K562 (cell line): ENCODE measurements around the gene ENTPD5. TPM values are rescaled to one million over a fixed set of nuclear protein-coding genes. Genes with fewer than 3 reads are reported as not detected.

Experiments used
- ATF1 ChIP-seq, 2 experiments: fragments of 450-650 bp in 1 of 2; IDR thresholded peaks; 2 replicates each; pipeline ENCODE4 v1.6.1; 2016; ENCODE audit warnings: missing compliant biosample characterization in 1 of 2, missing genetic modification characterization in 1 of 2
- ATF6 ChIP-seq: sonication (generic); formaldehyde crosslinking; IDR thresholded peaks from 2 replicates; pipeline ENCODE4 v1.4.0; 2020; ENCODE audit warnings: mild to moderate bottlenecking, missing genetic modification reagents
- BMI1 ChIP-seq: fragments of 150-350 bp; IDR thresholded peaks from 2 replicates; pipeline ENCODE4 v1.6.1; 2014; ENCODE audit warnings: low read length
- C11orf30 ChIP-seq: fragments of 450-650 bp; IDR thresholded peaks from 2 replicates; pipeline ENCODE4 v1.6.1; 2016; ENCODE audit warnings: low read depth, mild to moderate bottlenecking
- CEBPB ChIP-seq: fragments of 450-650 bp; IDR thresholded peaks from 2 replicates; pipeline ENCODE4 v1.6.1; 2016; ENCODE audit warnings: missing genetic modification characterization, missing compliant biosample characterization
- FOXA3 ChIP-seq, 2 experiments: fragments of 450-650 bp in 1 of 2; sonication (generic) in 1 of 2; formaldehyde crosslinking; IDR thresholded peaks in 1 of 2; conservative IDR thresholded peaks in 1 of 2; 2 replicates each; pipeline versions ENCODE4 v1.4.0 to v1.8.0; 2020 to 2022; ENCODE audit warnings: mild to moderate bottlenecking in 2 of 2, missing genetic modification reagents in 1 of 2
- HDAC2 ChIP-seq: fragments of 450-650 bp; IDR thresholded peaks from 2 replicates; pipeline ENCODE4 v1.6.1; 2016; ENCODE audit warnings: mild to moderate bottlenecking
- HLTF ChIP-seq: fragments of 450-650 bp; IDR thresholded peaks from 2 replicates; pipeline ENCODE4 v1.6.1; 2016
- HMG20A ChIP-seq: fragments of 450-650 bp; formaldehyde crosslinking; conservative IDR thresholded peaks from 2 replicates; pipeline ENCODE4 v1.4.0; 2020; ENCODE audit warnings: mild to moderate bottlenecking, mixed read lengths
- KLF1 ChIP-seq: fragments of 450-650 bp; IDR thresholded peaks from 2 replicates; pipeline ENCODE4 v1.6.1; 2016; ENCODE audit warnings: missing genetic modification characterization, missing compliant biosample characterization
- MITF ChIP-seq: IDR thresholded peaks from 2 replicates; pipeline ENCODE4 v1.6.1; 2014; ENCODE audit warnings: antibody characterized with exemption
- MLX ChIP-seq, 2 experiments: fragments of 450-650 bp in 1 of 2; sonication (generic) in 1 of 2; formaldehyde crosslinking; conservative IDR thresholded peaks; 2 replicates each; pipeline versions ENCODE4 v1.4.0 to v1.8.1; 2020 to 2022; ENCODE audit warnings: mild to moderate bottlenecking in 1 of 2, missing genetic modification reagents in 1 of 2
- POLR2G ChIP-seq: fragments of 200-400 bp; formaldehyde crosslinking; IDR thresholded peaks from 2 replicates; pipeline ENCODE4 v1.6.1; 2017; ENCODE audit warnings: low read depth, mild to moderate bottlenecking, antibody characterized with exemption, low read length, moderate library complexity
- SNAPC5 ChIP-seq: fragments of 250-450 bp; sonication (Bioruptor Pico); IDR thresholded peaks from 2 replicates; pipeline ENCODE4 v1.8.0; 2021; ENCODE audit warnings: moderate library complexity, mild to moderate bottlenecking, inconsistent platforms
- ZBED1 ChIP-seq: IDR thresholded peaks from 2 replicates; pipeline ENCODE4 v1.6.1; 2014
- polyA plus RNA-seq, 8 experiments: library from polyadenylated mRNA; depleted of rRNA in 4 of 8; stranded (reverse) in 5 of 8; unstranded in 3 of 8; fragments of >200 nt; fragmentation: Nextera tagmentation in 2 of 8; fragmentation: Illumina TruSeq in 1 of 8; extraction: Ambion mirVana in 2 of 8; extraction: Trizol in 1 of 8; gene quantifications; 2 replicates each; pipeline versions ENCODE4 v1.2.1 to v1.2.3, GENCODE V29; 2011 to 2014; ENCODE audit warnings: inconsistent platforms in 1 of 8, missing spikeins in 1 of 8
- total RNA-seq, 7 experiments: library from RNA; depleted of rRNA in 6 of 7; stranded (reverse); fragments of >200 nt in 6 of 7; fragmentation: Illumina TruSeq in 2 of 7; extraction: Trizol in 2 of 7; gene quantifications; 2 replicates each; pipeline versions ENCODE4 v1.2.1 to v1.2.3, GENCODE V29; 2011 to 2021; ENCODE audit warnings: low replicate concordance in 1 of 7
- TF ChIP-seq, protein P1 (sequence below), 3 experiments: fragments of 200-800 bp in 1 of 3; fragments of 250-450 bp in 1 of 3; fragments of 450-650 bp in 1 of 3; sonication (Bioruptor Pico) in 1 of 3; sonication (Bioruptor generic) in 1 of 3; formaldehyde crosslinking in 1 of 3; IDR thresholded peaks; 2 replicates each; pipeline versions ENCODE4 v1.6.1 to v1.8.0; 2016 to 2022; ENCODE audit warnings: mild to moderate bottlenecking in 2 of 3, missing genetic modification characterization in 2 of 3, missing compliant biosample characterization in 1 of 3, moderate library complexity in 1 of 3
- TF ChIP-seq, protein P2 (sequence below): fragments of 450-650 bp; IDR thresholded peaks from 2 replicates; pipeline ENCODE4 v1.6.1; 2016; ENCODE audit warnings: borderline replicate concordance

ENTPD5 gene
- total and polyA plus RNA-seq, 9 of the 15 experiments (the other 6 are each of a cell fraction or from before 2014, with no cell fraction given): 2.7 to 15.3 (median 10.3) TPM

DNA sequence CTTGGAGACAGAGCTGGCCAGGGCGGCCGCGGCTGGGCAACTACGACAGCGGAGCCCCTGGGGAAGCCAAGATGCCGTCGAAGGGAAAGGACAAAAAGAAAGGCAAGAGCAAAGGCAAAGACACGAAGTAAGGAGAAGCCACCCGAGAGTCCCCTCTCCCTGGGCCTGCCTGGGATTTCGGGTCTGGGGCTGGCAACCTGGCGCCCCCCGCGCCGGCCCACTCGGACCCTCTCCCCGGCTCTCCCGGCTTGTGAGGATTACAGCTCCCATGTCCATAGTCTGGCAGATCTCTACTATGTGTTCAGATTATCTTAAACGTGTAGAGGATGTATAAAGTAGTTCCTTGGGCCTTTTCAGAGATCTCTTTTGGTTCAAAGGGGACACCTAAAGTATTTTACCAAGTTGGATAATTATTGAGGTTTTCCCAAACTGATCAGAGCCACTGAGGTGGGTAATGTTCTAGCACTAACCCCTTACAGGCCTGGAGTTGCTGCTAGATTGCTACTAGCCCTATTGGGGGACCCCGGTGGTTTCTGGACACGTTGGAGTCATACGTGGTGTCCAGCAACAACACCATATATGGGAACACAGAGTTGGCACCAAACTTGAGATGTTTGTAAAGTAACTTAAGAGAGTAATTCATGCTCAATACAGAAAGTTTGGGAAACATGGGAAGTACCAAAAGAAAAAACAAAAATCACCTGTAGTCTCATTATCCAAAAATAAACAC, 485 bp upstream of the ENTPD5 start (continued):
- TF ChIP-seq, protein P1, sequence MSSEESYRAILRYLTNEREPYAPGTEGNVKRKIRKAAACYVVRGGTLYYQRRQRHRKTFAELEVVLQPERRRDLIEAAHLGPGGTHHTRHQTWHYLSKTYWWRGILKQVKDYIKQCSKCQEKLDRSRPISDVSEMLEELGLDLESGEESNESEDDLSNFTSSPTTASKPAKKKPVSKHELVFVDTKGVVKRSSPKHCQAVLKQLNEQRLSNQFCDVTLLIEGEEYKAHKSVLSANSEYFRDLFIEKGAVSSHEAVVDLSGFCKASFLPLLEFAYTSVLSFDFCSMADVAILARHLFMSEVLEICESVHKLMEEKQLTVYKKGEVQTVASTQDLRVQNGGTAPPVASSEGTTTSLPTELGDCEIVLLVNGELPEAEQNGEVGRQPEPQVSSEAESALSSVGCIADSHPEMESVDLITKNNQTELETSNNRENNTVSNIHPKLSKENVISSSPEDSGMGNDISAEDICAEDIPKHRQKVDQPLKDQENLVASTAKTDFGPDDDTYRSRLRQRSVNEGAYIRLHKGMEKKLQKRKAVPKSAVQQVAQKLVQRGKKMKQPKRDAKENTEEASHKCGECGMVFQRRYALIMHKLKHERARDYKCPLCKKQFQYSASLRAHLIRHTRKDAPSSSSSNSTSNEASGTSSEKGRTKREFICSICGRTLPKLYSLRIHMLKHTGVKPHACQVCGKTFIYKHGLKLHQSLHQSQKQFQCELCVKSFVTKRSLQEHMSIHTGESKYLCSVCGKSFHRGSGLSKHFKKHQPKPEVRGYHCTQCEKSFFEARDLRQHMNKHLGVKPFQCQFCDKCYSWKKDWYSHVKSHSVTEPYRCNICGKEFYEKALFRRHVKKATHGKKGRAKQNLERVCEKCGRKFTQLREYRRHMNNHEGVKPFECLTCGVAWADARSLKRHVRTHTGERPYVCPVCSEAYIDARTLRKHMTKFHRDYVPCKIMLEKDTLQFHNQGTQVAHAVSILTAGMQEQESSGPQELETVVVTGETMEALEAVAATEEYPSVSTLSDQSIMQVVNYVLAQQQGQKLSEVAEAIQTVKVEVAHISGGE (CRISPR knock-in tag; IDR thresholded peaks at IDR 0.05): no peak; a peak in 1 of 6 replicates
- TF ChIP-seq CEBPB (tag) (no peak), POLR2G (no peak), SNAPC5 (CRISPR knock-in tag) (no peak), ATF1 (CRISPR knock-in tag; IDR thresholded peaks at IDR 0.05) (no peak), ATF1 (tag; IDR thresholded peaks at IDR 0.05) (peak; percentile 32), MITF (no peak), C11orf30 (no peak), BMI1 (peak; percentile 67; the same call in 1 of the 2 replicates), ZBED1 (no peak), HDAC2 (peak; percentile 51; the same call in 1 of the 2 replicates), ATF6 (CRISPR knock-in tag) (no peak), MLX (CRISPR knock-in tag; conservative IDR thresholded peaks at IDR 0.05) (no peak), FOXA3 (CRISPR knock-in tag; conservative IDR thresholded peaks at IDR 0.05 in 1 of 2, IDR thresholded peaks at IDR 0.05 in 1 of 2) (no peak), KLF1 (no peak), HLTF (no peak), HMG20A (CRISPR knock-in tag) (no peak)
- TF ChIP-seq, protein P2, sequence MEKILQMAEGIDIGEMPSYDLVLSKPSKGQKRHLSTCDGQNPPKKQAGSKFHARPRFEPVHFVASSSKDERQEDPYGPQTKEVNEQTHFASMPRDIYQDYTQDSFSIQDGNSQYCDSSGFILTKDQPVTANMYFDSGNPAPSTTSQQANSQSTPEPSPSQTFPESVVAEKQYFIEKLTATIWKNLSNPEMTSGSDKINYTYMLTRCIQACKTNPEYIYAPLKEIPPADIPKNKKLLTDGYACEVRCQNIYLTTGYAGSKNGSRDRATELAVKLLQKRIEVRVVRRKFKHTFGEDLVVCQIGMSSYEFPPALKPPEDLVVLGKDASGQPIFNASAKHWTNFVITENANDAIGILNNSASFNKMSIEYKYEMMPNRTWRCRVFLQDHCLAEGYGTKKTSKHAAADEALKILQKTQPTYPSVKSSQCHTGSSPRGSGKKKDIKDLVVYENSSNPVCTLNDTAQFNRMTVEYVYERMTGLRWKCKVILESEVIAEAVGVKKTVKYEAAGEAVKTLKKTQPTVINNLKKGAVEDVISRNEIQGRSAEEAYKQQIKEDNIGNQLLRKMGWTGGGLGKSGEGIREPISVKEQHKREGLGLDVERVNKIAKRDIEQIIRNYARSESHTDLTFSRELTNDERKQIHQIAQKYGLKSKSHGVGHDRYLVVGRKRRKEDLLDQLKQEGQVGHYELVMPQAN: peak; percentile 81; the same call in 1 of the 2 replicates
